GM03348 (cell line): ENCODE data around the gene WNT9B.

Experiments
- DNase-seq: peaks from one replicate; pipeline ENCODE4 v3.0.0; 2012; ENCODE audit warnings: low spot score

The WNT9B gene

DNA sequence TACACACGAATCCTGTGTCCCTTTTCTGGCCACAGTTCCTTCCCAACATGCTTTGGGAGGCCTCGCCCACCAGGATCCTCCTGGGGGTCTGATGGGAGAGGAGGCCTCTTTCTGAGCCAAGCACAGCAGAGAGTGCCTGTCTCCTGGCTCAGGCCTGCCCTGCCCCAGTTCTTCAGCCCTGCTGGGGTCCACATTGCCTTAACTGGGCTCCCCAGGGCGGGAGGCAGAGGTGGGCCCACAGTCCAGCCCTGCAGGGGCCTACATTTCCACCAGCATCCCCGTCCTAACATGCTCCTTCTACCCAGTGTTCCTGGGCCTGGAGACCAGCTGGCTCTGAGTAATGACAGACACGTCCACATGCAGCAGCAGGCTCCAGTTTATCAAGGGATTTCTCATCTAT, 29.6 kb downstream of the WNT9B start:
- DNase-seq, result no peak

DNA sequence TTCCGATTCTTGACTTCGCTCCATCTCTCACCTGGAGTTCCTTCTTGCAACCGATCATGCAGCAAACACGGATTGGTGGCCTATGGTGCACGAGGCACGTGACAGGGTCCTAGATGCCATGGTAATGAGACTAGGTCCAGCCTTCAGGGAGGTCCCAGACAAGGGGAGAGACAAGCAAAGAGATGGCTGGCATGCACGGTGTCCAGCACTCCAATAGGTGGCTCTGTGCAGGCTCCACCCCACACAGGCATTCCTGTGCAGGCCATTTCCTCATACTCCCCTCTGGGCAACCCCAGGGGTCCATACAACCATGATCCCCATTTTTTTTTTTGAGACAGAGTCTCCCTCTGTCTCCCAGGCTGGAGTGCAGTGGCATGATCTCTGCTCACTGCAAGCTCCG, 31.3 kb downstream of the WNT9B start:
- no peak for DNase-seq

DNA sequence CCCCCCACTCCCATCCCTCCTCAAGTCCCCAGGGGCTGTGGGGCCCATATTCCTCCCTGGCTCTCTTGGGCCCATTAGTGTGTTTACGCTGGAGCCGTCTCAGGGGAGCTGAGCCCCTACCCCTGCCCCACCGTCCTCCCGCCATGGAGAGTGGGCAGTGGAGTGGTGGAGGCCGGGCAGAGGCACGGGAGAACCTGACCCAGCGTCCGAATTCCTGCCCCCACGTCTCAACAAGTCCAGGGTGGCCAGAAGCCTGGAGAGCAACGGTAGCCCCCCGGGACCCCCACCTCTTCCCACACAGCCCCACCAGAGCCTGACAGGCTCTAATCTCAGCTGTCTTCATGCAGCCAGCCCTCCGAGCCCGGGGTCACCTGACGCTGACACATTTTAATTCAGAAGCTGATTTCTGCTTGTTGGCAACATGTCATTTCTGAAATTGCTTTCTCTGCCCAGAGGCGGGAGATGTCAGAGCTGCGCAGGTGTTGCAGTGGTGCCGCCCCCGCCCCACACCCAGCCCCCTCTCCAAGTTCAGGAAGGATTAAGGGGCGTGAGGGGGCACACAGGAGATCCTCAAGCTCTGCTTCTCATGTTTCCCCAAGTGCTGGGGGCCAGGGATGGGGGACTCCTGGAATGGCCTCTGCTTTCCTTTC, 32.6 kb downstream of the WNT9B start:
- no peak for DNase-seq

GRCh38 chr17:46884552-46884951, 33.2 kb downstream of the WNT9B start:
- DNase-seq, result no peak

DNA sequence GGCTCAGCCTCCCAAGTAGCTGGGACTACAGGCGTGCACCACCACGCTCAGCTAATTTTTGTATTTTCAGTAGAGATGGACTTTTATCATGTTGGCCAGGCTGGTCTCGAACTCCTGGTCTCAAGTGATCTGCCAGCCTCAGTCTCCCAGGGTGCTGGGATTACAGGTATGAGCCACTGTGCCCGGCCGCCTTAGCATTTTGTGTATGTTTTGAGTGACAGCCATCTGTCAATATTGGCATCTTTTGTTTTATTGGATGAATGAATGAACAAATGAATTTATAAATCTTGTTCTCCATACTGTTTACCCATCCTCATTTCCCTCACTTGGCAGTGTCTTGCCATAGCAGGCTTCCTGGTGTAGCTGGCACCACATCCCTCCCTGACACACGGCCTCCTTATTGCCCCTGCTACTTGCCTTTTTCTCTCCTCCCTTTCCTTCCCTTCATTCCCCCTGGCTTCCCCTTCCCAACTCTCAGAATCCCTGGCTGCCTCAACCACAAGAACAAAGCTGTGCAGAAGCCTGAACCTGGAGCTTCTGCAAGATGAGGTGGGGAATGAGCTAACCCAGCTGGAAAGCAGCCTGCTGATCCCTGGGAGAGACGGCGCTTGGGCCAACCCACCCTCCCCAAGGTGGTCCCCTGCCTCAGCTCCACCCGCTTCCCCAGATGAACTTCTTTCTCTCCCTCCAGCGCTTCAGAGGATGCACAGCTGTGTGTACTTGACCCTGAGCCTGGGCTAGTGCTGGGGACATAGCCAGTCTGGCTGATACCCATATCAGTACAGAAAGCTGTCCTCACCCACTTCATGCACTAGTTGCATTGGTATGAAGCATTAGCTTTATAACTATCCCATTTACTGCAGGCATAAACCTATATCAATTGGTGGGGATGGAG, 34.3 kb downstream of the WNT9B start:
- no peak for DNase-seq

DNA sequence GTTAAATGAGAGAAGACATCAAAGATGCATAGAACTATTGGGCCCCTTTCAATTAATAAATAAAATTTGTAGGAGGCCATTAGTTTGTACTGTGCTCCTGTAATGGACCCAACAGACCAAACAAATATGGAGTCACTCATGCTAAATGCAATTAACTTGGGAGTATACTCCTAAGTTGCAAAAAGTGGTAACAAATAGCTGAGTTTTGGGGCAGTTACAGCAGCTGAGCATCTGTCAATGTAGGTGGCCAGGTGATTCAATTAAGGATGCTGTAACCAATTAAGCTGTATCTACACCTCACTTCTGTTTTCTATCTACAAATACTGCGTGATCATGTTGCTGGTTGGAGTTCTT, 34.9 kb downstream of the WNT9B start:
- no peak for DNase-seq

DNA sequence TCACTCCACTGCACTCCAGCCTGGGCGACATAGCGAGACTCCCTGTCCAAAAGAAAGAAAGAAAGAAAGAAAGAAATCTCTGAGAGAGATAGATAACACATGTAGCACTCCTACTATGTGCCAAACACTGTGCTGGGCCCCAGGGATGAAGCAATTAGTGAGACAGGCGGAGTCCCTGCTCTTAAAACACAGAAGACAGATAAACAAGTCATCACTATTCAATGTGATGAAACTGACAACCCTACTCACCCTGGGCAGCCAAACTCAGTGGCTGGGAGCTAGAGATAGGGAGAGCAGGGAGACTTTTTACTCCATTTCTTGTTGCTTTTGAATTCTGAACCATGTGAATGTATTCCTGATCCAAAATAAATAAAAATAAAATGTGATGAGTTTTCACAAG, 36.3 kb downstream of the WNT9B start:
- DNase-seq, result no peak

- DNase-seq, result no peak
These were observed 37.3 kb downstream of the WNT9B start for GRCh38 chr17:46888727-46889126.

GRCh38 chr17:46889519-46889918, 38.1 kb downstream of the WNT9B start:
- no peak for DNase-seq

- DNase-seq, result no peak
These were observed 38.7 kb downstream of the WNT9B start for GRCh38 chr17:46889992-46890564.

GRCh38 chr17:46890638-46891037, 39.3 kb downstream of the WNT9B start:
- no peak for DNase-seq

DNA sequence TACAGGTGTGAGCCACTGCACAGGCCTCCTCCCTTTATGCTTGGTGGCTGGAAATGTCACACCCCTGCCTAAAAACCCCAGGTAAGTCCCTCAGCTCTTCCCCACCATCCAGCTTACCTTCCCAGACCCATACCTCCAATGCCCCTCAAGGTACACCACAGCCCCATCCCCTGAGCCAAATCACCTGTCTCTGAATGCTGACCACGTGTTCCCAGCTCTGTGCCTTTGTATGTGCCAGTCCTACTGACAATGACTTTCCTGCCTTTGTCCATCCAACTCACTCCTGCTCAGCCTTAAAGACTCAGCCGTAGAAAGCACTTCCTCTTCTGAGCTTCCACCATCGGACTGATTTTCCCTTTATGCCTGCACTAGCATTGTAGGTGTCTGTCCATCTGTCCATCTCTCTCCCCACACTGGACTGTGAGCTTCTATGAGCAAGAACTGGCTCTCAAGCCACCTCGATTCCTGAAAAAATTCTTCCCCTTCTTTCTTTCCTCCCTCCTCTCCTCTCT, 40.9 kb downstream of the WNT9B start:
- no peak for DNase-seq

DNA sequence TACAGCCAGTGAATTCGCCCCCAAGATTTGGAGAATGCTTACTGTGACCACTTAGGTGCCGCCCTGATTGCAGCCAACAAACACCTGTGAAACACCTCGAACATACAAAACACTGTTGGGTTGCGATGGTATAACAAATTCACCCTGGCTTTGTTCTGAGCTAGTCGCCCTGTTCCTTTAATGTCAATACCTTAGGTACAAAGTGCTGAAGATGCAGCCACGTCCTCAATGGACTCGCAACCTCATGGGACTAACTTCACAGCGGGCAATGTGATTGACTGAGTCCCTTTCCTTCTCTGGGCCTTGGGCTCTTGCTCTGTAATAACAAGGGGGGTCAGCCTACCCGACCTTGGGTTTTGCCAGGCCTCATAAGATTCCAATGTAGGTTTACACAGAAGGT, 42.6 kb downstream of the WNT9B start:
- DNase-seq, result no peak

GRCh38 chr17:46894476-46895151, 43.2 kb downstream of the WNT9B start:
- DNase-seq, result no peak

GRCh38 chr17:46895171-46895570, 43.8 kb downstream of the WNT9B start:
- no peak for DNase-seq

GRCh38 chr17:46896991-46897390, 45.6 kb downstream of the WNT9B start:
- no peak for DNase-seq

- DNase-seq, result no peak
These were observed 47.0 kb downstream of the WNT9B start for GRCh38 chr17:46898364-46898763.

DNA sequence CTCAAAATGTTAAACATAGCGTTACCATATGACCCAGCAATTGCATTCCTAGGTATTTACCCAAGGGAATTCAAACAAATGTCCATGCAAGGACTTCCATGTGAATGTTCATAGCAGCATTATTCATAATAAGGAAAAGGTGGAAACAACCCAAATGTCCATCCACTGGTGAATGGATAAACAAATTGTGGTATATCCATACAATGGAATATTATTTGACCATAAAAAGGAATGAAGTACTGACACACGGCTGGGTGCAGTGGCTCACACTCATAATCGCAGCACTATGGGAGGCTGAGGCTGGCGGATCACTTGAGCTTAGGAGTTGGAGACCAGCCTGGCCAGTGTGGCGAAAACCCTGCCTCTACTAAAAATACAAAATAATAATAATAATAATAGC, 47.5 kb downstream of the WNT9B start:
- no peak for DNase-seq

DNA sequence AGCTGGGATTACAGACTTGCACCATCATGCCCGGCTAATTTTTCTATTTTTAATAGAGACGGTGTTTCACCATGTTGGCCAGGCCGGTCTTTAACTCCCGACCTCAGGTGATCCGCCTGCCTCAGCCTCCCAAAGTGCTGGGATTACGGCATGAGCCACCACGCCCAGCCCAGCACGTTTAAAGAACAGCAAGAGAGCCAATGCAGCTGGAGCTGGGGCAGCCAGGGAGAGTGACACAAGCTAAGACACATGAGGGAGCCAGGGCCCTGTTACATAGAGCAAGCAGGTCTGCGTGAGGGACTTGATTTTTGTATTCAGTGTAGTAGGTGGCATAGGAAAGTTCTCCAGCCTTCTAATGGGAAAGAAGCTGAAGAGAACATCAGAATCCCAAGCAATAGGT, 49.9 kb downstream of the WNT9B start:
- no peak for DNase-seq

- DNase-seq, result no peak
These were observed 52.6 kb downstream of the WNT9B start for GRCh38 chr17:46903762-46904672.

GRCh38 chr17:46908068-46908737, 56.8 kb downstream of the WNT9B start:
- no peak for DNase-seq
